H9 (cell line): ENCODE results near the gene DAZAP1. TPM values are rescaled to one million over a fixed set of nuclear protein-coding genes. Genes with fewer than 3 reads are reported as not detected.

Source experiments
- DNase-seq: peaks from one replicate; pipeline ENCODE4 v3.0.0-alpha.2; 2017
- H2AFZ ChIP-seq: one replicate; pipeline ENCODE4 v1.6.1; 2013; ENCODE audit warnings: mild to moderate bottlenecking, low read length, control low read depth, moderate library complexity
- H2AK5ac ChIP-seq: 2 replicates; pipeline ENCODE4 v1.6.1; 2013; ENCODE audit warnings: low read length, control low read depth, mixed read lengths; ENCODE audit not compliant: insufficient read length
- H2BK120ac ChIP-seq: one replicate; pipeline ENCODE4 v1.6.1; 2013; ENCODE audit warnings: low read depth, mild to moderate bottlenecking, low read length, control low read depth, inconsistent platforms; ENCODE audit not compliant: poor library complexity, severe bottlenecking
- H2BK12ac ChIP-seq: 2 replicates; pipeline ENCODE4 v1.6.1; 2013; ENCODE audit warnings: low read length, control low read depth, mixed read lengths, low read depth; ENCODE audit not compliant: insufficient read length
- H2BK15ac ChIP-seq: 2 replicates; pipeline ENCODE4 v1.6.1; 2013; ENCODE audit warnings: low read depth, low read length, control low read depth
- H2BK20ac ChIP-seq: one replicate; pipeline ENCODE4 v1.6.1; 2013; ENCODE audit warnings: low read depth, mild to moderate bottlenecking, low read length, control low read depth, inconsistent platforms; ENCODE audit not compliant: poor library complexity, severe bottlenecking
- H2BK5ac ChIP-seq: 2 replicates; pipeline ENCODE4 v1.6.1; 2013; ENCODE audit warnings: low read length, control low read depth, mixed read lengths; ENCODE audit not compliant: insufficient read length
- H3K14ac ChIP-seq: 2 replicates; pipeline ENCODE4 v1.6.1; 2013; ENCODE audit warnings: low read length, control low read depth; ENCODE audit not compliant: insufficient read depth
- H3K18ac ChIP-seq: 2 replicates; pipeline ENCODE4 v1.6.1; 2013; ENCODE audit warnings: low read depth, mild to moderate bottlenecking, mixed read lengths, low read length, control low read depth; ENCODE audit not compliant: insufficient read length
- H3K23ac ChIP-seq: 2 replicates; pipeline ENCODE4 v1.6.1; 2013; ENCODE audit warnings: low read length, control low read depth, mixed read lengths, low read depth; ENCODE audit not compliant: insufficient read length
- H3K23me2 ChIP-seq: 2 replicates; pipeline ENCODE4 v1.6.1; 2013; ENCODE audit warnings: low read depth, mild to moderate bottlenecking, mixed read lengths, low read length, control low read depth; ENCODE audit not compliant: insufficient read length, poor library complexity, severe bottlenecking
- H3K27ac ChIP-seq: 2 replicates; pipeline ENCODE4 v1.5.1; 2013; ENCODE audit warnings: low read length, control low read depth, mixed read lengths, low read depth; ENCODE audit not compliant: insufficient read length
- H3K27me3 ChIP-seq: 2 replicates; pipeline ENCODE4 v1.6.1; 2013; ENCODE audit warnings: low read length, control low read depth, inconsistent platforms; ENCODE audit not compliant: insufficient read depth
- H3K4ac ChIP-seq: 2 replicates; pipeline ENCODE4 v1.6.1; 2013; ENCODE audit warnings: low read depth, mild to moderate bottlenecking, control low read depth, inconsistent platforms, low read length, moderate library complexity
- H3K4me1 ChIP-seq: 2 replicates; pipeline ENCODE4 v1.6.1; 2013; ENCODE audit warnings: low read length, control low read depth, inconsistent platforms; ENCODE audit not compliant: insufficient read depth
- H3K4me2 ChIP-seq: 2 replicates; pipeline ENCODE4 v1.6.1; 2013; ENCODE audit warnings: low read length, control low read depth, mixed read lengths; ENCODE audit not compliant: insufficient read length, insufficient read depth
- H3K56ac ChIP-seq: 2 replicates; pipeline ENCODE4 v1.6.1; 2013; ENCODE audit warnings: low read depth, mild to moderate bottlenecking, mixed read lengths, low read length, control low read depth; ENCODE audit not compliant: insufficient read length
- H3K79me1 ChIP-seq: 2 replicates; pipeline ENCODE4 v1.6.1; 2013; ENCODE audit warnings: low read depth, mild to moderate bottlenecking, moderate library complexity, low read length, control low read depth, inconsistent platforms; ENCODE audit not compliant: insufficient read depth, poor library complexity, severe bottlenecking
- H3K79me2 ChIP-seq: 2 replicates; pipeline ENCODE4 v1.6.1; 2013; ENCODE audit warnings: low read length, control low read depth, inconsistent platforms; ENCODE audit not compliant: insufficient read depth
- H3K9ac ChIP-seq: 2 replicates; pipeline ENCODE4 v1.6.1; 2013; ENCODE audit warnings: low read length, control low read depth, mixed read lengths; ENCODE audit not compliant: insufficient read length; ENCODE audit errors: extremely low read depth
- H3K9me3 ChIP-seq: one replicate; pipeline ENCODE4 v1.6.1; 2013; ENCODE audit warnings: low read depth, low read length, inconsistent platforms; ENCODE audit not compliant: control insufficient read depth
- H3T11ph ChIP-seq: one replicate; pipeline ENCODE4 v1.6.1; 2013; ENCODE audit warnings: mild to moderate bottlenecking, low read length, control low read depth, inconsistent platforms
- H4K20me1 ChIP-seq: one replicate; pipeline ENCODE4 v1.6.1; 2013; ENCODE audit not compliant: control insufficient read depth, insufficient read length, insufficient read depth
- H4K5ac ChIP-seq: 2 replicates; pipeline ENCODE4 v1.6.1; 2013; ENCODE audit warnings: low read depth, mild to moderate bottlenecking, mixed read lengths, low read length, control low read depth; ENCODE audit not compliant: insufficient read length
- H4K8ac ChIP-seq: replicated peaks from 2 replicates; pipeline ENCODE4 v1.6.1; 2013; ENCODE audit warnings: low read length, control low read depth, mixed read lengths, low read depth; ENCODE audit not compliant: insufficient read length
- H4K91ac ChIP-seq: 2 replicates; pipeline ENCODE4 v1.6.1; 2013; ENCODE audit warnings: low read depth, mild to moderate bottlenecking, moderate library complexity, mixed read lengths, low read length, control low read depth; ENCODE audit not compliant: insufficient read length
- H3K27ac Mint-ChIP-seq, 3 experiments: 2 replicates in 2 of 3; 3 replicates in 1 of 3; pipeline ENCODE4 v1.8.0; 2020 to 2021; ENCODE audit warnings: mixed read lengths in 3 of 3, mild to moderate bottlenecking in 1 of 3, moderate library complexity in 1 of 3
- H3K27me3 Mint-ChIP-seq: 2 replicates; pipeline ENCODE4 v1.8.0; 2021; ENCODE audit warnings: low read depth, mild to moderate bottlenecking, moderate library complexity, mixed read lengths
- H3K36me3 Mint-ChIP-seq, 3 experiments: 2 replicates in 2 of 3; 3 replicates in 1 of 3; pipeline ENCODE4 v1.8.0; 2020 to 2021; ENCODE audit warnings: low read depth in 3 of 3, mixed read lengths in 3 of 3; ENCODE audit not compliant: insufficient read depth in 1 of 3
- H3K4me1 Mint-ChIP-seq, 2 experiments: 2 replicates each; pipeline ENCODE4 v1.8.0; 2020; ENCODE audit warnings: mixed read lengths in 2 of 2
- H3K4me3 Mint-ChIP-seq, 2 experiments: 2 replicates in 1 of 2; 3 replicates in 1 of 2; pipeline ENCODE4 v1.8.0; 2020 to 2021; ENCODE audit warnings: mild to moderate bottlenecking in 2 of 2, mixed read lengths in 2 of 2, moderate library complexity in 1 of 2
- H3K9me3 Mint-ChIP-seq, 2 experiments: 2 replicates in 1 of 2; 3 replicates in 1 of 2; pipeline ENCODE4 v1.8.0; 2020; ENCODE audit warnings: mild to moderate bottlenecking in 2 of 2, mixed read lengths in 2 of 2, moderate library complexity in 1 of 2
- WGBS: extraction: QIAGEN DNeasy Blood & Tissue Kit; methylation state at CpG from one replicate; pipeline ENCODE4 v1.1.7; 2013; ENCODE audit warnings: missing lambda C conversion rate, low lambda C conversion rate, mixed read lengths; ENCODE audit not compliant: insufficient read length; ENCODE audit errors: extremely low coverage; 5-methylcytosine and 5-hydroxymethylcytosine counted together
- total RNA-seq: library from RNA; stranded (reverse); gene quantifications from 2 replicates; pipeline ENCODE4 v1.2.1, GENCODE V29; 2021
- TF ChIP-seq, protein P1 (sequence below): fragments of 200-600 bp; sonication (generic); conservative IDR thresholded peaks from 3 replicates; pipeline ENCODE4 v1.8.0; 2021; ENCODE audit warnings: antibody characterized with exemption, mild to moderate bottlenecking

Gene DAZAP1
- total RNA-seq, 1 experiment from 2014 or later = 265 TPM

GRCh38 chr19:1450735-1451731 lies 43.6 kb downstream of the DAZAP1 start:
- DNase-seq = no peak
- no peaks in the 10 kb centered on the region for H4K20me1 ChIP-seq
- H3K56ac ChIP-seq = no peak overlapping the region
- H4K8ac ChIP-seq = no peak overlapping the region
- no peak overlapping the region for H2BK15ac ChIP-seq
- H3K9me3 ChIP-seq = no peaks in the 10 kb centered on the region
- no peak overlapping the region for H2BK120ac ChIP-seq
- no peak overlapping the region for H2BK5ac ChIP-seq
- H3K27ac ChIP-seq = no peak overlapping the region
- no peak overlapping the region for H3K14ac ChIP-seq
- peaks cover 24% of the 10 kb centered on the region; the same call in 1 of the 2 replicates for H3K27me3 ChIP-seq
- no CpG with 5 or more reads among the region's 22 CpGs for WGBS
- no peak overlapping the region for H3K23ac ChIP-seq
- H3K36me3 Mint-ChIP-seq = peaks cover 0 to 2% (median 0%) of the 10 kb centered on the region in 3 experiments; a peak in 1 of 7 replicates
- H3K27me3 Mint-ChIP-seq = peaks cover 92% of the 10 kb centered on the region
- H3K4me1 Mint-ChIP-seq = peaks cover 13 to 47% of the 10 kb centered on the region in 2 experiments
- H3K9ac ChIP-seq = no peak overlapping the region
- H3K18ac ChIP-seq = no peak overlapping the region
- no peak overlapping the region for H2BK20ac ChIP-seq
- H2AFZ ChIP-seq = no peak overlapping the region
- H3K23me2 ChIP-seq = peaks cover 15% of the 10 kb centered on the region
- no peak overlapping the region for H3K4me2 ChIP-seq
- H2BK12ac ChIP-seq = no peak overlapping the region
- H3K27ac Mint-ChIP-seq = peak overlapping the region in 2 of 3 experiments; percentile 29 to 58; a peak in 2 of 7 replicates
- no peak overlapping the region for H4K5ac ChIP-seq
- no peaks in the 10 kb centered on the region for H3K79me2 ChIP-seq
- no peaks in the 10 kb centered on the region; a peak in 1 of 5 replicates for H3K9me3 Mint-ChIP-seq
- H2AK5ac ChIP-seq = no peak overlapping the region
- no peak overlapping the region for H4K91ac ChIP-seq
- peak overlapping the region; percentile 39 to 74 for H3K4me3 Mint-ChIP-seq
- H3K79me1 ChIP-seq = no peaks in the 10 kb centered on the region
- H3K4me1 ChIP-seq = no peaks in the 10 kb centered on the region; the same call in 1 of the 2 replicates
- TF ChIP-seq, protein P1, sequence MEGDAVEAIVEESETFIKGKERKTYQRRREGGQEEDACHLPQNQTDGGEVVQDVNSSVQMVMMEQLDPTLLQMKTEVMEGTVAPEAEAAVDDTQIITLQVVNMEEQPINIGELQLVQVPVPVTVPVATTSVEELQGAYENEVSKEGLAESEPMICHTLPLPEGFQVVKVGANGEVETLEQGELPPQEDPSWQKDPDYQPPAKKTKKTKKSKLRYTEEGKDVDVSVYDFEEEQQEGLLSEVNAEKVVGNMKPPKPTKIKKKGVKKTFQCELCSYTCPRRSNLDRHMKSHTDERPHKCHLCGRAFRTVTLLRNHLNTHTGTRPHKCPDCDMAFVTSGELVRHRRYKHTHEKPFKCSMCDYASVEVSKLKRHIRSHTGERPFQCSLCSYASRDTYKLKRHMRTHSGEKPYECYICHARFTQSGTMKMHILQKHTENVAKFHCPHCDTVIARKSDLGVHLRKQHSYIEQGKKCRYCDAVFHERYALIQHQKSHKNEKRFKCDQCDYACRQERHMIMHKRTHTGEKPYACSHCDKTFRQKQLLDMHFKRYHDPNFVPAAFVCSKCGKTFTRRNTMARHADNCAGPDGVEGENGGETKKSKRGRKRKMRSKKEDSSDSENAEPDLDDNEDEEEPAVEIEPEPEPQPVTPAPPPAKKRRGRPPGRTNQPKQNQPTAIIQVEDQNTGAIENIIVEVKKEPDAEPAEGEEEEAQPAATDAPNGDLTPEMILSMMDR = no peak
- no peak overlapping the region for H3T11ph ChIP-seq
- no peak overlapping the region for H3K4ac ChIP-seq
